Neuron (in vitro differentiated cells): ENCODE data around the gene BAD.
A peak's percentile ranks its signal among the peaks of the same experiment; 100 is the strongest.
"Not testable (repeated sequence)": the region's sequence is repeated elsewhere in the genome, so short reads cannot be mapped to it uniquely, and the experiment has no call there.

Source experiments
- H2AFZ ChIP-seq: one replicate; pipeline ENCODE4 v1.6.1; 2013; ENCODE audit warnings: low read depth, mild to moderate bottlenecking, inconsistent platforms, low read length, moderate library complexity
- H3K27me3 ChIP-seq: one replicate; pipeline ENCODE4 v1.6.1; 2013; ENCODE audit warnings: low read length; ENCODE audit not compliant: insufficient read depth
- H3K36me3 ChIP-seq: one replicate; pipeline ENCODE4 v1.6.1; 2013; ENCODE audit warnings: low read length; ENCODE audit not compliant: insufficient read depth
- H3K4me1 ChIP-seq: one replicate; pipeline ENCODE4 v1.6.1; 2013; ENCODE audit warnings: low read length; ENCODE audit not compliant: insufficient read depth
- H3K4me3 ChIP-seq: 2 replicates; pipeline ENCODE4 v1.5.1; 2013; ENCODE audit warnings: mild to moderate bottlenecking, low read length, moderate library complexity
- H3K9me3 ChIP-seq: one replicate; pipeline ENCODE4 v1.6.1; 2013; ENCODE audit warnings: low read length

BAD gene

DNA sequence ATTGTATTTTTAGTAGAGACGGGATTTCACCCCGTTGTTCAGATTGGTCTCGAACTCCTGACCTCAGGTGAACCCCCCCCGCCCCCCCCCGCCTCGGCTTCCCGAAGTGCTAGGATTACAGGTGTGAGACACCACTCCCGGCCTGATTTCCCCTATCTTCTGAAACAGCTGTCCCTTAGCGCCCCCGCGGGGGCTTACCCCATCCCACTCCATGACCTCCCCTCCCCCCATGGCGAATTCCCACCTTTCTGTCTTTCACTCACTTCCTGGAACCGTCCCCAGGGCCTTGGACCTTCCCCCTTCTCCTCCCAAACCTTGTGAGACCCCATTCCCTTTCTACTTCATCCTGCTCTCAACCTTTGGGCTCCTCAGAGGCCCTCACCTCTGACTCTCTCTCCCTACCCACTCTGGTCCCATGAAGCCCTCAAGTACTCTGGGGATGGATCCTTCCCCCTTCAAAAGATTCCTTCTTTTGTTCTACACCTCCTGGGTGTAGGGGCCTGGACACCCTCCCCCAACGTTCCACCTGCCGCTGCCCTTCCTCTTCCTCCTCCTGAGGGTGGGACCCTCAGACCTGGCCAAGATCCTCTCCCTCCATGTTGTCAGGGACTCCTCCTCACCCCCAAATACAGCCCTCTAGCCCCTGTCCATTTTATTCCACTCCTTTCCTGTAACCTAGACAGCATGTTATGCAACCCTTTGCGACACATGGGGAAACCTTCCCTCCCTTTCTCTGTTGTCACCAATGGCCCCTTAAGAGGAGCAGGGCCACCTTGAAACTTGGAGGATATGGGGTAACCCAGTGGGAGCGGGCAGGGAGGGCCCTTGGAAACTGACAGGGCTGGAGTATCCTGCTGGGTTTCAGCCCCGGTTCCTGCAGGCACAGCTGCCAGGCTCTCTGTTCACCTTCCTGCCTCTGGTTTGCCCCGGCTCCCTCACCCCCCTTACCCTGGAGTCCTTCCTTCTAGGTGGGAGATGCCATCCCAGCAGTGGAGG lies 34.6 kb upstream of the BAD start:
- Histone ChIP-seq H3K4me3 (peak overlapping the region; percentile 63), H3K27me3 (no peaks in the 10 kb centered on the region), H3K9me3 (no peaks in the 10 kb centered on the region), H3K36me3 (peaks cover 14% of the 10 kb centered on the region), H2AFZ (no peak overlapping the region), H3K4me1 (peaks cover 18% of the 10 kb centered on the region)

DNA sequence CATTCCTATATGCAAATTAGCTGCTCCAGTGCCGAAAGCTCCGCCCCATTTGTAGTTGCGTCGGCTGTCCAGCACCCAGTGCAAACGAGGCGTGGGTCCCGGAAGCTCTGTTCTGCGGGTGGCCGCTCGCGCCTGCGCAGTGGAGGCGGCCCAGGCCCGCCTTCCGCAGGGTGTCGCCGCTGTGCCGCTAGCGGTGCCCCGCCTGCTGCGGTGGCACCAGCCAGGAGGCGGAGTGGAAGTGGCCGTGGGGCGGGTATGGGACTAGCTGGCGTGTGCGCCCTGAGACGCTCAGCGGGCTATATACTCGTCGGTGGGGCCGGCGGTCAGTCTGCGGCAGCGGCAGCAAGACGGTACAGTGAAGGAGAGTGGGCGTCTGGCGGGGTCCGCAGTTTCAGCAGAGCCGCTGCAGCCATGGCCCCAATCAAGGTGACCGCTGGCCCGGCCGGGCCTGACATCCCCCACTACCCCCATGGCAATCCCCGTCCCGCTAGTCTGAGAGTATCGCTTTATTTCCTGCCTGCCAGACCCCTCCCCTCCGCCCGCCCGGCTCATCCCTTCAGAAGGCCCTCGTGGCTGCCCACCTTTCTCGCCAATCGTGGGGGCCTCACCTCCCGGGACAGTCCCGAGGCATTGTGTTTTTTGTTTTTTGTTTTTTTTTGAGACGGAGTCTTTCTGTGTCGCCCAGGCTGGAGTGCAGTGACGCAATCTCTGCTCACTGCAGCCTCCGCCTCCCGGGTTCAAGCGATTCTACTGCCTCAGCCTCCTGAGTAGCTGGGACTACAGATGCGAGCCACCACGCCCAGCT lies 33.7 kb upstream of the BAD start, which contains the start of gene PRDX5:
Gene PRDX5 (plus strand): TSS at position 161 of the 805 bp plus-strand sequence. CDS start 95 bp downstream, at position 256.
- H3K36me3 ChIP-seq: peaks cover 14% of the 10 kb centered on the region
- H3K9me3 ChIP-seq: no peaks in the 10 kb centered on the region
- no peaks in the 10 kb centered on the region for H3K27me3 ChIP-seq
- peaks cover 18% of the 10 kb centered on the region for H3K4me1 ChIP-seq
- H2AFZ ChIP-seq: peak within 1 kb of the TSS; percentile 38
- H3K4me3 ChIP-seq: peak within 1 kb of the TSS; percentile 63

DNA sequence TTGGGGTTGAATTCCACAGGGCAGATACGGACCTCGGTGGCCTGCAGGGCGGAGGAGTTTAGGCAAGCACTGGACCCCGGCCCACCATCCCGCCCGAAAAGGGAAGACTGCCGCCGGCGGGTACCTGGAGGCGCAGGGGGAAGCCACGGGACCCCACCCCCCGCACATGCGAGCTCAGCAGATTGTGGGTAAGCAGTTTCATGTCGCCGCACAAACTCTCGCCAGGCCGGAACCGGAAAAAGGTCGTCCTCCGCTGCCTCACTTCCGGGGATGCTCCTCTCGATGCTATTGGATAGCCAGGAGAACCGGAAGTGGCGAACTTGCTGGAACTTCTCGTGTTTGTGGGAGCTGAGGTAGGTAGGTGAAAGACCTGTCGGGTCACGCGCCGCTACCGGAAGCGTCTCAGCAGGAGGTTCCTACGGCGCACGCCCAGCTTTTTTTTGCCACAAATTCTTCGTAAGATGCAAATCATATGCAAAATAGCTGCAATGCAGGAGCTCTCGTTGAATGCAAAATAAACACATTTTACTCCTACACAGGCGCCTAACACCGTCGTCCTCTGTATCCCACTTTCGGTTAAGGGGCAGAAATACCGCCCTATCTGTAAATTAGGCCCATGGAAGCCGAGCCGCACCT lies 33.0 kb upstream of the BAD start, which contains the start of gene TRMT112:
Gene TRMT112 (minus strand): TSS at position 235 of the 636 bp plus-strand sequence. CDS start 33 bp downstream, at position 202.
- peaks cover 14% of the 10 kb centered on the region for H3K36me3 ChIP-seq

DNA sequence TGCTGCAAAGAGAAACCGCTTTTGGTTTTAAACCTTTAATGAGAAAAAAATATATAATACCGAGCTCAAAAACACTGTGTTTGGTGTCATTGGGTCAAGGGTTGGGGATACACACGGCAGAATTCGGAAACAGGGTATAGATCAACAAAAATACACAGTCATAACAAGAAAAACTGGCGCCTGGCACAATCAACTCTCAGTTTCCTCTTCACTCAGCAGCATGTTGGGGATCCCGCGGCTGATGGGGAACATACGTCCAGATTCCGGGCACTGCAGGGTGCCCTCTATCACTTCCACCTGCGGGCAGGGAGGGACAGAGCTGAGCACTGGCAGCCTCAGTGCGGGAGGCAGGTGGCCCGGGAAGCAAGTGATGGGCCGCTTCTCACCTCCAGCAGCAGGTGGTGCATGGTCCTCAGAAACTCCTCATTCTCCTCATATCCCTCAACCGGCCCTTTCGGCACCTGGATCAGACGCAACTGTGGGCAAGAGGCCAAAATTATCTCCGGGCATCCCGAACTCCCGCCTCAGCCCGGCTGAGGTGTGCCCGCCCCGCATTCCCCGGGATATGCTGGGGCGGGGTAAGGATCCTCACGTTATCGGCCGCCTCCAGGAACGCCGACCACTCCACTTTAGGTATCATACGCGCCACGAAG lies 32.3 kb upstream of the BAD start:
- Histone ChIP-seq H3K27me3 (no peaks in the 10 kb centered on the region), H3K9me3 (no peaks in the 10 kb centered on the region), H3K4me3 (peak overlapping the region; percentile 63), H3K36me3 (peaks cover 14% of the 10 kb centered on the region), H2AFZ (no peak overlapping the region), H3K4me1 (peaks cover 18% of the 10 kb centered on the region)

More for the DNA sequence above, 33.0 kb upstream of the BAD start, which contains the start of gene TRMT112:
- Histone ChIP-seq H3K4me1 (peaks cover 18% of the 10 kb centered on the region), H3K4me3 (peak within 1 kb of the TSS; percentile 63), H3K9me3 (no peaks in the 10 kb centered on the region), H3K27me3 (no peaks in the 10 kb centered on the region), H2AFZ (peak within 1 kb of the TSS; percentile 38)

DNA sequence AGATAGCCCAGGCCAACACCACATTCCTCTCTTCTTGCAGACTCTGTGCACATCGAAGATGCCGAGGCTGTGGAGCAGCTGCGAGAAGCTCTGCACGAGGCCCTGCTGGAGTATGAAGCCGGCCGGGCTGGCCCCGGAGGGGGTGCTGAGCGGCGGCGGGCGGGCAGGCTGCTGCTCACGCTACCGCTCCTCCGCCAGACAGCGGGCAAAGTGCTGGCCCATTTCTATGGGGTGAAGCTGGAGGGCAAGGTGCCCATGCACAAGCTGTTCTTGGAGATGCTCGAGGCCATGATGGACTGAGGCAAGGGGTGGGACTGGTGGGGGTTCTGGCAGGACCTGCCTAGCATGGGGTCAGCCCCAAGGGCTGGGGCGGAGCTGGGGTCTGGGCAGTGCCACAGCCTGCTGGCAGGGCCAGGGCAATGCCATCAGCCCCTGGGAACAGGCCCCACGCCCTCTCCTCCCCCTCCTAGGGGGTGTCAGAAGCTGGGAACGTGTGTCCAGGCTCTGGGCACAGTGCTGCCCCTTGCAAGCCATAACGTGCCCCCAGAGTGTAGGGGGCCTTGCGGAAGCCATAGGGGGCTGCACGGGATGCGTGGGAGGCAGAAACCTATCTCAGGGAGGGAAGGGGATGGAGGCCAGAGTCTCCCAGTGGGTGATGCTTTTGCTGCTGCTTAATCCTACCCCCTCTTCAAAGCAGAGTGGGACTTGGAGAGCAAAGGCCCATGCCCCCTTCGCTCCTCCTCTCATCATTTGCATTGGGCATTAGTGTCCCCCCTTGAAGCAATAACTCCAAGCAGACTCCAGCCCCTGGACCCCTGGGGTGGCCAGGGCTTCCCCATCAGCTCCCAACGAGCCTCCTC lies 31.4 kb upstream of the BAD start:
- not testable (repeated sequence) for H3K4me3 ChIP-seq, H3K27me3 ChIP-seq

DNA sequence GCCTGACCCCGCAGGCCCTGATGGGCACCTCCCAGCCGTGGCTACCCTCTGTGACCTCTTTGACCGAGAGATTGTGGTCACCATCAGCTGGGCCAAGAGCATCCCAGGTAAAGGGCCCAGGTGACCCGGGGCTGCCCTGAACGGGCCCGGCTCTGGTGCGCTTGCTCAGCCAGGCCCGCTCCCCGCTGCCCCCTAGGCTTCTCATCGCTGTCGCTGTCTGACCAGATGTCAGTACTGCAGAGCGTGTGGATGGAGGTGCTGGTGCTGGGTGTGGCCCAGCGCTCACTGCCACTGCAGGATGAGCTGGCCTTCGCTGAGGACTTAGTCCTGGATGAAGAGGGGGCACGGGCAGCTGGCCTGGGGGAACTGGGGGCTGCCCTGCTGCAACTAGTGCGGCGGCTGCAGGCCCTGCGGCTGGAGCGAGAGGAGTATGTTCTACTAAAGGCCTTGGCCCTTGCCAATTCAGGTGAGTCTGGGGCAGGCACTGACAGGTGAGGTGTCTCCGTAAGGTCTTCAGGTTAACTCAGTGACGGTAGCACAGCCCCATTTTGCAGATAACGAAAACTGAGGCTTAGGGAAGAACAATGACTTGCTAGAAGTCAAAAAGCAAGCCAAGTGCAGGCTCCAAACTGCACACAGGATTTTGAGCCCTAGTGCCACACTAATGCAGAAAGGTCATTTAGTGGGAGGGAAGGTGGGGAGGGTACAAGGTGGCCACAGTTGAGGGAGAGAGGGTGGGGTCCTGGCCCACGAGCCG lies 30.5 kb upstream of the BAD start:
- no peaks in the 10 kb centered on the region for H3K27me3 ChIP-seq
- no peaks in the 10 kb centered on the region for H3K9me3 ChIP-seq
- peaks cover 18% of the 10 kb centered on the region for H3K4me1 ChIP-seq
- H3K4me3 ChIP-seq: no peak overlapping the region
- peaks cover 12% of the 10 kb centered on the region for H3K36me3 ChIP-seq
- no peak overlapping the region for H2AFZ ChIP-seq

More for the DNA sequence above, 31.4 kb upstream of the BAD start:
- peaks cover 12% of the 10 kb centered on the region for H3K36me3 ChIP-seq
- peaks cover 18% of the 10 kb centered on the region for H3K4me1 ChIP-seq
- not testable (repeated sequence) for H3K9me3 ChIP-seq, H2AFZ ChIP-seq

DNA sequence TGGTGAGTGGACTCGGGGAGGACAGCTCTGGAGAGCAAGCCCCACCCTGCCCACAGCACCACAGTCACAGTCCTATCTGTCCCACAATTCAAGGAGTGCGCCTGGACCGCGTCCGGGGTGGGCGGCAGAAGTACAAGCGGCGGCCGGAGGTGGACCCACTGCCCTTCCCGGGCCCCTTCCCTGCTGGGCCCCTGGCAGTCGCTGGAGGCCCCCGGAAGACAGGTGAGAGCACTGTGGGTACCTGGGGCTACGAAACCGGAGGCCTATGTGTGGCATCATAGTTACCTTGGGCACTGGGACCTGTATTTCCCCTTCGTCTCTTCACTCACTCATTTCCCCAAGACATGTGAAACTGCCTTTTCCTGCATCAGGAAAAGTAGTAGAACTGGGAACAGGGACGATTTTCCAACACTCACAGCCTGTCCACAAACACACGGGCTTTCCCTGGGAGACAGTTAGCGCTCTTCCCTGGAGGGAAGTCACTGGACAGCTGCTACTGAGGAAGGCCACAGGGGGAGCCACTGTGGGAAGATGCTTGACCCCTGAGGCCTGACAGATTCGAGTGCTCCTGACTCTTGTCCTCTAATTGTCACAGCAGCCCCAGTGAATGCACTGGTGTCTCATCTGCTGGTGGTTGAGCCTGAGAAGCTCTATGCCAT lies 29.8 kb upstream of the BAD start:
- H3K4me3 ChIP-seq: no peak overlapping the region
- no peaks in the 10 kb centered on the region for H3K9me3 ChIP-seq
- H3K4me1 ChIP-seq: peaks cover 17% of the 10 kb centered on the region
- no peak overlapping the region for H2AFZ ChIP-seq
- no peaks in the 10 kb centered on the region for H3K27me3 ChIP-seq
- H3K36me3 ChIP-seq: peaks cover 12% of the 10 kb centered on the region

DNA sequence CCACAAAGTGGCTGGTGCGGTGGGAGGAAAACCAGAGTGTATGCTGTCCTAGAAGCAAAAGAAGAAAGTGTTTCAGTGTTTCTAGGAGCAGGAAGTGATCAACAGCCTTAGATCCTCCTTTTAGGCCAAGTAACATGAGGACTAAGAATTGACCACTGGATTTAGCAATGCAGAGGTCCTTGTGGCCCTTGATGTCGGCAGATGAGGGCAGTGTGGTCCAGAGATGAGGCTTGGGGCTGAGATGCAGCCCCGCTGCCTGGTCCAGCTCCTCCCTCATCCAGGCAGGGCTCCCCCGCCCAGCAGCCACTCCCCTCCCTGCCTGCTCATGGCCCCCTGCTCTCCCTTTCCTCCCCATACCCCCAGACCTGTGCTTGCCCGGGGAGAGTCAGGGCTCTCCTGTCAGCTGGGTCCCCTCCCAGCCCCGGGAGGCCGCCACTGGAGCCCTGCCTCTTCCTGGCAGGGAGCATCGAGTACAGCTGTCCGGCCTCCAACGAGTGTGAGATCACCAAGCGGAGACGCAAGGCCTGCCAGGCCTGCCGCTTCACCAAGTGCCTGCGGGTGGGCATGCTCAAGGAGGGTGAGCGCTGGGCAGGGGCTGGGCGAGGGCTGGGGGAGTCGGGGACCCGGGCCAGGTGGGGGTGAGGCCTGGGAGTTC lies 29.2 kb upstream of the BAD start:
- H3K27me3 ChIP-seq: no peaks in the 10 kb centered on the region
- no peak overlapping the region for H2AFZ ChIP-seq
- peaks cover 12% of the 10 kb centered on the region for H3K4me1 ChIP-seq
- no peak overlapping the region for H3K4me3 ChIP-seq
- H3K9me3 ChIP-seq: no peaks in the 10 kb centered on the region
- peaks cover 12% of the 10 kb centered on the region for H3K36me3 ChIP-seq

DNA sequence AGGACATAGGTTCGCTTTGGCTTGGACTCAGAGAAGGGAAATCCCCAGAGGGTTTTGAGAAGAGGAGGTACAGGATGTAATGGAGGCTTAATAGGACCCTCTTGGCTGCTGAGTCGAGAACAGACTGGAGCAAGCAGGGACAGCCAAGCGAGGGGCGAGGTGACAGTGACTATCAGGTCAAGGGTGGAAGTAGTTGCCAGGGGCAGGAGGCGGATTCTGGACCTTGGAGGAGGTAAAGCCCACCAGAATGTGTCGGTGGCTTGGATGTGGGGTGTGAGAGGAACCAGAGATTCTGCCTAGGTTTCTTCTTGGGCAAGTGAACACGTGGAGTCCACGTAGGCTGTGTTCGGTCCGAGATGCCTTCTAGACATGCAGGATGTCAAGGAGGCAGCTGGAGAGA lies 28.5 kb upstream of the BAD start:
- H3K4me3 ChIP-seq: no peak overlapping the region
- no peaks in the 10 kb centered on the region for H3K27me3 ChIP-seq
- no peak overlapping the region for H2AFZ ChIP-seq
- H3K9me3 ChIP-seq: no peaks in the 10 kb centered on the region
- peaks cover 12% of the 10 kb centered on the region for H3K36me3 ChIP-seq
- peaks cover 12% of the 10 kb centered on the region for H3K4me1 ChIP-seq

DNA sequence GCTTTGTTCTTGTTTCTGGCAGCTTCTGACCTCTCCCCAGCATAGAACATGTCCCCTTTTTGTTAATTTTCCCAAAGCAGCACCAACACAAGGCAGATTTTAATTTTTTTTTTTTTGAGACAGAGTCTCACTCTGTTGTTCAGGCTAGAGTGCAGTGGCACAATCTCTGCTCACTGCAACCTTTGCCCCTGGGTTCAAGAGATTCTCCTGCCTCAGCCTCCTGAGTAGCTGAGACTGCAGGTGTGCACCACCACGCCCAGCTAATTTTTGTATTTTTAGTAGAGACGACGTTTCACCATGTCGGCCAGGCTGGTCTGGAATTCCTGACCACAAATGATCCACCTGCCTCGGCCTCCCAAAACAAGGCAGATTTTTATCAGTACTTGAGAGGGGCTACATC lies 23.3 kb upstream of the BAD start:
- H3K4me1 ChIP-seq: peaks cover 15% of the 10 kb centered on the region
- not testable (repeated sequence) for H3K36me3 ChIP-seq, H3K9me3 ChIP-seq, H3K4me3 ChIP-seq, H3K27me3 ChIP-seq, H2AFZ ChIP-seq
